ENCODE measurements around the gene FOS. TPM values are rescaled to one million over a fixed set of nuclear protein-coding genes. Genes with fewer than 3 reads are reported as not detected.

FOS gene
- total and polyA plus RNA-seq, 2 of the 4 experiments (the other 2 are of a cell fraction), result 53.6 to 171 TPM

DNA sequence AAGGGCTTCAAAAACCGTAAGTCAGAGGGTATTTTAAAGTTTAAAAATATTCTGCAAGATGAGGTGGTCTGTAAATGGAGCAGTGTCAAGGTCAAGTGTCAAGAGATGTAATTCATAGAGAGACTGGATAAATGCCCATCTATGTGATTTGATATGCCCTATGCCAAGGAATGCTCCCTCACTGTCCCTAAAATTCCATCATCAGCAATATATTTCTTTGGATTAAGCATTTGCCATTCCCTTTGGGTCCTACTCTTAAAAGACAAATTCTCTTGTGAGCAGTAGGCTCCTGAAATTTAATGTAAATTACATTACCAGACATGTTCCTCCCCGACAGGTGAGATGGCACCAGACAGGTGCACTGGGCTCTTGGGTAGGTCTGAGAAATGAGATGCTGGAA, 16.0 kb upstream of the FOS start:
- dilution Hi-C loops (cut with HindIII; ENCODE audit: low sequenced_read_pairs, unreplicated experiment), result no loop called here

More for the DNA sequence above, 16.0 kb upstream of the FOS start:
- H3K14ac ChIP-seq (replicated peaks; ENCODE audit: low read depth, low read length), result no peak overlapping the region
- ChIA-PET POLR2A (ENCODE audit: unreplicated experiment) (no interaction called here), CTCF (no interaction called here)
- no peaks in the 10 kb centered on the region for H4K20me1 ChIP-seq (ENCODE audit: insufficient read depth, low read length)
- H3K79me1 ChIP-seq (ENCODE audit: low read depth in 1 of 2, low read length in 2 of 2), result peaks cover 0 to 5% of the 10 kb centered on the region in 2 experiments; a peak in 1 of 4 replicates
- no peak overlapping the region for H2BK20ac ChIP-seq (ENCODE audit: low read depth, low read length)
- peaks cover 18% of the 10 kb centered on the region for H3K4me1 ChIP-seq (ENCODE audit: control insufficient read depth, insufficient read depth, low read length)
- H3K4me2 ChIP-seq (ENCODE audit: low read depth, low read length), result no peak overlapping the region
- no peak overlapping the region for H2AK5ac ChIP-seq (ENCODE audit: low read depth, low read length)
- H3K27ac ChIP-seq (ENCODE audit: insufficient read depth, low read length), result no peak overlapping the region
- no peaks in the 10 kb centered on the region for H3K36me3 ChIP-seq (ENCODE audit: control insufficient read depth, insufficient read depth, low read length)
- no peak overlapping the region for H2BK5ac ChIP-seq (ENCODE audit: low read depth, low read length, poor library complexity, severe bottlenecking)
- no peak overlapping the region for H2AFZ ChIP-seq (replicated peaks; ENCODE audit: low read length, poor library complexity)
- TF ChIP-seq, protein P1, sequence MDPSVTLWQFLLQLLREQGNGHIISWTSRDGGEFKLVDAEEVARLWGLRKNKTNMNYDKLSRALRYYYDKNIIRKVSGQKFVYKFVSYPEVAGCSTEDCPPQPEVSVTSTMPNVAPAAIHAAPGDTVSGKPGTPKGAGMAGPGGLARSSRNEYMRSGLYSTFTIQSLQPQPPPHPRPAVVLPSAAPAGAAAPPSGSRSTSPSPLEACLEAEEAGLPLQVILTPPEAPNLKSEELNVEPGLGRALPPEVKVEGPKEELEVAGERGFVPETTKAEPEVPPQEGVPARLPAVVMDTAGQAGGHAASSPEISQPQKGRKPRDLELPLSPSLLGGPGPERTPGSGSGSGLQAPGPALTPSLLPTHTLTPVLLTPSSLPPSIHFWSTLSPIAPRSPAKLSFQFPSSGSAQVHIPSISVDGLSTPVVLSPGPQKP (IDR thresholded peaks at IDR 0.05; ENCODE audit: borderline replicate concordance, low read depth, low read length), result no peak
- TF ChIP-seq MAZ (IDR thresholded peaks at IDR 0.05; ENCODE audit: borderline replicate concordance, low read depth, low read length), result no peak
- TF ChIP-seq, protein P2, sequence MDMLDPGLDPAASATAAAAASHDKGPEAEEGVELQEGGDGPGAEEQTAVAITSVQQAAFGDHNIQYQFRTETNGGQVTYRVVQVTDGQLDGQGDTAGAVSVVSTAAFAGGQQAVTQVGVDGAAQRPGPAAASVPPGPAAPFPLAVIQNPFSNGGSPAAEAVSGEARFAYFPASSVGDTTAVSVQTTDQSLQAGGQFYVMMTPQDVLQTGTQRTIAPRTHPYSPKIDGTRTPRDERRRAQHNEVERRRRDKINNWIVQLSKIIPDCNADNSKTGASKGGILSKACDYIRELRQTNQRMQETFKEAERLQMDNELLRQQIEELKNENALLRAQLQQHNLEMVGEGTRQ (IDR thresholded peaks at IDR 0.05; ENCODE audit: low read depth, low read length), result no peak
- no peak for TF ChIP-seq CEBPB (IDR thresholded peaks at IDR 0.05; ENCODE audit: low read depth, low read length)
- TF ChIP-seq MAFK (IDR thresholded peaks at IDR 0.05; ENCODE audit: low read depth, low read length), result no peak
- no peak for TF ChIP-seq RAD21 (IDR thresholded peaks at IDR 0.05; ENCODE audit: low read length)
- no peak for TF ChIP-seq POLR2A (IDR thresholded peaks at IDR 0.05; ENCODE audit: low read depth, low read length)
- no peak for TF ChIP-seq NFE2L2 (IDR thresholded peaks at IDR 0.05; ENCODE audit: low read depth, low read length)
- H2BK120ac ChIP-seq (ENCODE audit: low read depth, low read length), result no peak overlapping the region
- WGBS, 2 experiments (ENCODE audit: extremely low coverage in 2 of 2, insufficient read length in 1 of 2), result no CpG with 5 or more reads among the region's 2 CpGs
- H2BK15ac ChIP-seq (ENCODE audit: low read depth, low read length), result no peak overlapping the region
- in situ Hi-C loops (cut with MboI; ENCODE audit: low sequenced_read_pairs), result no loop called here
- intact Hi-C loops (cut with micrococcal nuclease), result no loop called here
- ATAC-seq (ENCODE audit: low read depth), result no peak
- H3K9ac ChIP-seq (ENCODE audit: low read depth, low read length), result no peak overlapping the region
- H3K18ac ChIP-seq (ENCODE audit: low read depth, low read length), result no peak overlapping the region
- H3K9me3 ChIP-seq (ENCODE audit: control insufficient read depth, insufficient read depth, low read length), result no peaks in the 10 kb centered on the region
- no peak overlapping the region for H3K23ac ChIP-seq (ENCODE audit: low read depth, low read length)
- BruUV-seq (replicated peaks), result no TSS peak
- no peak overlapping the region for H2AK9ac ChIP-seq (replicated peaks; ENCODE audit: low read depth, low read length, poor library complexity)
- DNase-seq, result no peak
- no peak overlapping the region for H4K91ac ChIP-seq (ENCODE audit: insufficient read depth, low read depth, low read length)
- H4K5ac ChIP-seq (ENCODE audit: low read depth, low read length), result no peak overlapping the region
- H3K9me1 ChIP-seq (ENCODE audit: insufficient read depth, low read length), result peaks cover 11% of the 10 kb centered on the region
- H3K56ac ChIP-seq (ENCODE audit: extremely low read depth, insufficient read depth, low read length), result no peak overlapping the region
- no peaks in the 10 kb centered on the region for H3K27me3 ChIP-seq (ENCODE audit: control insufficient read depth, insufficient read depth, low read length)
- no peak overlapping the region for H4K8ac ChIP-seq (ENCODE audit: low read depth in 2 of 2, low read length in 2 of 2)
- no peak overlapping the region for H3K4me3 ChIP-seq (ENCODE audit: insufficient read depth, low read depth, low read length)
- no peak overlapping the region for H3K4ac ChIP-seq (ENCODE audit: low read depth, low read length)

Measured in IMR-90 (cell line).